Right lobe of liver (tissue), 4 donors: ENCODE data around the gene SLC52A3.

Source experiments
- POLR2A ChIP-seq: fragments of 450-650 bp; IDR thresholded peaks from one replicate; pipeline ENCODE4 v1.6.1; 2017; ENCODE audit warnings: antibody characterized with exemption, mild to moderate bottlenecking
- TF ChIP-seq, protein P1 (sequence below), 4 donors: fragments of 200-600 bp in 3 of 4; fragments of 450-650 bp in 1 of 4; IDR thresholded peaks; one replicate each; pipeline versions ENCODE4 v1.5.1 to v1.8.0; 2016 to 2022; ENCODE audit warnings: antibody characterized with exemption in 4 of 4, mild to moderate bottlenecking in 2 of 4
- donor health status: DM: no; HTN: no; CAD: no.
- donor health status: DM: no; HTN: no; CAD: no.
- donor health status: DM: no; HTN: yes; CAD: no.

DNA sequence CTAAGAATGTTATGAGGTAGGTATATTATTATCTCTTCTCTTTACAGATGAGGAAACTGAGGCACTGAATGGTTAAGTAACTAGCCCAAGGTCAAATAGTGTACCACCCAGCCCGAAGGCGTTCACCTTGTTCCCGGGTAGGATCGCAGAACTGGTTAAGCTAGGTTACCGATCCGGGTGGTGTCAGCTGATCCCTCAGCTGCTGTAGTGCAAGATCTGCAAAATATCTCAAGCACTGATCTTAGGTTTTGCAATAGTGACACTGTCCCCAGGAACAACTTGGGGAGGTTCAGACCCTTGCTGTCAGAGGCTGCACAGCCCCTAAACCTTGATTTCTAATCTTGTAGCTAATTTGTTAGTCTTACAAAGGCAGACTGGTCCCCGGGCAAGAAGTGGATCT is 28.1 kb downstream of the SLC52A3 start:
- TF ChIP-seq, protein P1, sequence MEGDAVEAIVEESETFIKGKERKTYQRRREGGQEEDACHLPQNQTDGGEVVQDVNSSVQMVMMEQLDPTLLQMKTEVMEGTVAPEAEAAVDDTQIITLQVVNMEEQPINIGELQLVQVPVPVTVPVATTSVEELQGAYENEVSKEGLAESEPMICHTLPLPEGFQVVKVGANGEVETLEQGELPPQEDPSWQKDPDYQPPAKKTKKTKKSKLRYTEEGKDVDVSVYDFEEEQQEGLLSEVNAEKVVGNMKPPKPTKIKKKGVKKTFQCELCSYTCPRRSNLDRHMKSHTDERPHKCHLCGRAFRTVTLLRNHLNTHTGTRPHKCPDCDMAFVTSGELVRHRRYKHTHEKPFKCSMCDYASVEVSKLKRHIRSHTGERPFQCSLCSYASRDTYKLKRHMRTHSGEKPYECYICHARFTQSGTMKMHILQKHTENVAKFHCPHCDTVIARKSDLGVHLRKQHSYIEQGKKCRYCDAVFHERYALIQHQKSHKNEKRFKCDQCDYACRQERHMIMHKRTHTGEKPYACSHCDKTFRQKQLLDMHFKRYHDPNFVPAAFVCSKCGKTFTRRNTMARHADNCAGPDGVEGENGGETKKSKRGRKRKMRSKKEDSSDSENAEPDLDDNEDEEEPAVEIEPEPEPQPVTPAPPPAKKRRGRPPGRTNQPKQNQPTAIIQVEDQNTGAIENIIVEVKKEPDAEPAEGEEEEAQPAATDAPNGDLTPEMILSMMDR (IDR thresholded peaks at IDR 0.05), result no peak
- TF ChIP-seq POLR2A, result no peak
